Tibial artery (tissue), 4 donors: Measurements from ENCODE around the gene VAC14.
A peak's percentile ranks its signal among the peaks of the same experiment; 100 is the strongest.
"Not testable (repeated sequence)": the region's sequence is repeated elsewhere in the genome, so short reads cannot be mapped to it uniquely, and the experiment has no call there.

Experiments
- DNase-seq, 2 donors: peaks; one replicate each; pipeline ENCODE4 v3.0.0-alpha.2; 2019
- H3K27ac ChIP-seq, 2 donors: fragments of 200-600 bp; sonication (generic) in 1 of 2; 1 replicate in 1 of 2; 2 replicates in 1 of 2; pipeline ENCODE4 v1.5.1; 2018 to 2019; ENCODE audit warnings: mild to moderate bottlenecking in 1 of 2
- H3K27me3 ChIP-seq, 2 donors: fragments of 200-600 bp; sonication (generic) in 1 of 2; one replicate each; pipeline versions ENCODE4 v1.5.1 to v1.6.0; 2016 to 2019
- H3K36me3 ChIP-seq, 3 donors: fragments of 200-600 bp; sonication (generic) in 2 of 3; one replicate each; pipeline ENCODE4 v1.5.1; 2016 to 2019; ENCODE audit warnings: mild to moderate bottlenecking in 2 of 3
- H3K4me1 ChIP-seq, 4 donors: fragments of 200-600 bp; sonication (generic) in 2 of 4; 1 replicate in 3 of 4; 2 replicates in 1 of 4; pipeline ENCODE4 v1.5.1; 2016 to 2019
- H3K4me3 ChIP-seq, 2 donors: fragments of 200-600 bp; sonication (generic) in 1 of 2; 1 replicate in 1 of 2; 2 replicates in 1 of 2; pipeline ENCODE4 v1.5.1; 2018 to 2019; ENCODE audit warnings: mild to moderate bottlenecking in 2 of 2
- H3K9me3 ChIP-seq, 3 donors: fragments of 200-600 bp; sonication (generic) in 1 of 3; one replicate each; pipeline ENCODE4 v1.5.1; 2016 to 2019
- intact Hi-C: fragments of 100-400 bp; cut with DNase I; formaldehyde crosslinking; loops from one replicate; pipeline ENCODE4 v1.15.0; 2023; ENCODE audit warnings: low total_unique reads
- TF ChIP-seq, protein P1 (sequence below), 2 experiments: fragments of 200-600 bp in 1 of 2; fragments of 450-650 bp in 1 of 2; IDR thresholded peaks; one replicate each; pipeline ENCODE4 v1.5.1; 2017 to 2019; ENCODE audit warnings: antibody characterized with exemption in 2 of 2, mild to moderate bottlenecking in 1 of 2, moderate library complexity in 1 of 2

Gene VAC14

DNA sequence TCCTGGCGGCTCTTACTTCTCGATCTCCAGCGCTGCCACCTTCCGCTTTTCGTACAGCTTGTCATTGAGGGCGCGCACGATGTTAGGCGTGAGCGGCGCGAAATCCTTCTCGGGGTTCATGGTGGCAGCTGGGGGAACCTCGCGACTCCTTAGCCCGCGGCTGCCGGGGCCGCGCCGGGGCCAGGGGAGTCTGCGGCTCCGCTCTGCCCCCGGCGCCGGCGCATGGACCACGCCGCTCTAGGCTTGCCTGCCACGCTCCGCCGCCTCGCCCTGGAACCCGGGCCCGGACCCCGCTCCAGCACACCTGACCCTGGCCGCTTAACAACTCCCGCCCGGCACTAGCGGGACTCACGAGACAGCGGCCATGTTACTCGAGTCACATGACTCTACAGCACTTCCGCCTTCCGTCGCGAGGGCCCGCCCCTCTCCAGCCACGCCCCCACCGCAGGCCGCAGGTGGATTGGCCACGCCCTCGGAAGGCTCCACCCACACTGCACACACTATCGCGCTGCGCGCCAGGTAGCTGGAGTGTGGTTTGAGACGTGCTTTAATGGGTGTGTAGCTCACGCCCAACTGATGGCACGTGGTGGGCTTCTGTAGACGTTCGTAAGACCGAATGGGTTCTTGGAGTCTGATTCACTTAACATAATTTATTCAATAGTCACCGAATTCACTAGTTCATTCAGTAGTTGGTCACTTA, at the start of gene VAC14:
Gene VAC14, minus strand, starts transcription at position 378 of the 700 bp plus-strand sequence. Its CDS starts 258 bp downstream, at position 120.
- TF ChIP-seq, protein P1, sequence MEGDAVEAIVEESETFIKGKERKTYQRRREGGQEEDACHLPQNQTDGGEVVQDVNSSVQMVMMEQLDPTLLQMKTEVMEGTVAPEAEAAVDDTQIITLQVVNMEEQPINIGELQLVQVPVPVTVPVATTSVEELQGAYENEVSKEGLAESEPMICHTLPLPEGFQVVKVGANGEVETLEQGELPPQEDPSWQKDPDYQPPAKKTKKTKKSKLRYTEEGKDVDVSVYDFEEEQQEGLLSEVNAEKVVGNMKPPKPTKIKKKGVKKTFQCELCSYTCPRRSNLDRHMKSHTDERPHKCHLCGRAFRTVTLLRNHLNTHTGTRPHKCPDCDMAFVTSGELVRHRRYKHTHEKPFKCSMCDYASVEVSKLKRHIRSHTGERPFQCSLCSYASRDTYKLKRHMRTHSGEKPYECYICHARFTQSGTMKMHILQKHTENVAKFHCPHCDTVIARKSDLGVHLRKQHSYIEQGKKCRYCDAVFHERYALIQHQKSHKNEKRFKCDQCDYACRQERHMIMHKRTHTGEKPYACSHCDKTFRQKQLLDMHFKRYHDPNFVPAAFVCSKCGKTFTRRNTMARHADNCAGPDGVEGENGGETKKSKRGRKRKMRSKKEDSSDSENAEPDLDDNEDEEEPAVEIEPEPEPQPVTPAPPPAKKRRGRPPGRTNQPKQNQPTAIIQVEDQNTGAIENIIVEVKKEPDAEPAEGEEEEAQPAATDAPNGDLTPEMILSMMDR (IDR thresholded peaks at IDR 0.05): no peak
- peak within 1 kb of the TSS; percentile 44 to 70 for H3K27ac ChIP-seq
- H3K27me3 ChIP-seq: no peaks in the 10 kb centered on the region
- intact Hi-C loops: no loop called here
- DNase-seq: peak; percentile 87 to 92
- peaks cover 0 to 8% (median 0%) of the 10 kb centered on the region in 3 donors for H3K36me3 ChIP-seq
- H3K9me3 ChIP-seq: peaks cover 0 to 2% (median 0%) of the 10 kb centered on the region in 3 donors
- peak within 1 kb of the TSS; percentile 74 to 91 for H3K4me3 ChIP-seq
- H3K4me1 ChIP-seq: peaks cover 0 to 18% (median 14%) of the 10 kb centered on the region in 4 donors

DNA sequence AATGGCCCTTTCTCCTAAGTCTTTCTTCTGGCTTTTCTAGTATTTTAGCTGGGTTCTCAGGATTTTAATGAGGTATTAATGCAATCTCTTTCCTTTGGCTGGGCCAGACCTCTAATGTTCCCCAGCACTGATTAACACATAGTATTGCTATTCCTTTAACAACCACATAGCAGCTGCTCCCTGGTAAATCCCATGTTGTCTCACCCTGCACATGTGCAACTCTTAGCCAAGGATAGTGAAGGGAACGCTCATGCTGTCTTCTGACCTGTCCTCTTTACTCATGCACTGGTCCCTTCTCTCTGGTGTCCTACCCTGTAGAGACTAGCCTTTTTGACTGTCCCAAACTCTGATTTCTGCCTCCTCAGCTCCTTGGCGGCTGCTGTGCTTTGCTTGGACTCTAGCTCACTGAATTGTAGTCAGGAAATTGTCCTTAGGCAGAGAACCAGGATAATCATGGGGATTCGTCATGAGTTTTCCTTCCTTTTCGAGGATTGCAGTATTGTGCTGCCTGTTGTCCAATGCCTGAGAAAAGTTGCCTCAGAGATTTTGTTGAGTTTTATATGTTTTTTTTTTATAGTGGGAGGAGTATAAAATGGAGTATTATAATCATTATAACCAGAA, 22.6 kb upstream of the VAC14 start:
- DNase-seq, H3K27me3 ChIP-seq, H3K27ac ChIP-seq, H3K4me1 ChIP-seq, H3K36me3 ChIP-seq, intact Hi-C loops, H3K4me3 ChIP-seq, H3K9me3 ChIP-seq: not testable (repeated sequence)

DNA sequence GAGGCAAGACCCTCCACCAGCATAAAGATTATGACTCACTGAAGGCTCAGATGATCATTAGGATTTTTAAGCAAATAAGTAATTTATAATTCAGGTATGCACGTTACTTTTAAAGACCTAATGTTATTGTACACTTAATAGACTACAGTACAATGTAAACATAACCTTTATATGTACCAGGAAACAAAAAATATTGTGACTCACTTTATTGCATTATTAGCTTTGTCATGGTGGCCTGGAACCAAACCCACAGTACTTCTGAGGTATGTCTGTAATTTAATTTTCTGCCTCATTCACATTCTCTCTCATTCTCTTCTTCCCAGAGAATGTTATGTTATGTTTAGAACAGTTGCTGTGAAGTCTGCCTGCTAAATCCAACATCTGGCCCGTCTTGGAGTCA, 21.8 kb upstream of the VAC14 start:
- H3K4me3 ChIP-seq, H3K27ac ChIP-seq, intact Hi-C loops: not testable (repeated sequence)

DNA sequence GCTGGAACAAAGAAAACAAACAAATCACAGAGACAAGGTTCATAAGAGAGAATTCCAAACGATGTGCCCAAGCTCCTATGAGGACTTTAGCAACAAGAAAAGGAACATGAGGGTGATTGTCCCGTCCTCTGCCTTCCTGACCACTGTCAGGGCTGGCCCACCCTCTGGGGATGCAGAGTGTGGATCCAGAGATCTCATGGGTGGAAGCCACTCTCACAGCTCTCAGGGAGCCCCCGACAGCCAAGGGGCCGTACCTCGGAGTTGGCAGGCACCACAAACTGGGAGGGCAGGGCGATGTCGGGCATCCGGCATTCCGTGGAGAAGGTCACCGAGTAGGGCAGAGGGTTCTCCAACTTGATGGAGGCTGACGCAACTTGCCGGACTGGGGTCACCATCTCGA, 17.1 kb upstream of the VAC14 start:
- H3K36me3 ChIP-seq, intact Hi-C loops, DNase-seq, H3K4me3 ChIP-seq, H3K9me3 ChIP-seq, H3K4me1 ChIP-seq, H3K27ac ChIP-seq, H3K27me3 ChIP-seq: not testable (repeated sequence)

More for the DNA sequence above, 21.8 kb upstream of the VAC14 start:
- not testable (repeated sequence) for H3K4me1 ChIP-seq, H3K27me3 ChIP-seq, DNase-seq, H3K9me3 ChIP-seq, H3K36me3 ChIP-seq

DNA sequence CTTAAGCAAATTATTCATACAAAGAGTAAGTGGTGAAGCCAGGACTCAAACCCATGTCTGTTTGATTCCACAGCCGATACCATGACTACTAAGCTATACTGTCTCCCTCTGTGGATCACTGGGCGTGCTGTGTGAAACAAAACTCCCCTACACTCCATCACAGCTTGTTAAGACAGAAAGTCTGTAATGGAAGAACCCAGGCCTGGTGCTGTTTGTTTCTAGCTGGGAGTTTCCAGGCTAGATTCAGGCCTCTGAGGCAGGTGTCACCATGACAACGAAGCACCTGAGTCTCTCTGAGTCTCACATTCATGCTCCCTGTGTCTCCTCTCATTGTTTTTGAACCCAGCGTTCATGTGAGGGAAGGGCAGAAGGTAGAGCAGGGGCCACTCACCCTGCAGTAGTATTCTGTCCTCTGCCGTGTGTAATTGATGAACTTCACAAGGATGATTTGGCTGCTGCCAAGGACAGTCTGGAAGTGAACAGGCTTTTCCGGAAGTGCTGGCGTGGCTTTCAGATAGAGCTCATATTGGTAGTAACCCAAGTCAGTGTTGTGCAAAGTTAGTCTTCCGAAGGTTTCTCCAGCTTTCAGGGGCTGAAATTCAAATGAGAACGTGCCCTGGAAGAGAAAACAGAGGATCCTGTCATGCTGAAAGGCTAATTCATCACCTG, 8.6 kb upstream of the VAC14 start:
- H3K4me1 ChIP-seq: no peaks in the 10 kb centered on the region
- TF ChIP-seq, protein P1 (IDR thresholded peaks at IDR 0.05): no peak
- no peak overlapping the region for H3K4me3 ChIP-seq
- intact Hi-C loops: no loop called here
- H3K27me3 ChIP-seq: peaks cover 0 to 29% of the 10 kb centered on the region in 2 donors
- no peak overlapping the region for H3K27ac ChIP-seq
- DNase-seq: no peak
- H3K36me3 ChIP-seq: no peaks in the 10 kb centered on the region
- H3K9me3 ChIP-seq: no peaks in the 10 kb centered on the region

DNA sequence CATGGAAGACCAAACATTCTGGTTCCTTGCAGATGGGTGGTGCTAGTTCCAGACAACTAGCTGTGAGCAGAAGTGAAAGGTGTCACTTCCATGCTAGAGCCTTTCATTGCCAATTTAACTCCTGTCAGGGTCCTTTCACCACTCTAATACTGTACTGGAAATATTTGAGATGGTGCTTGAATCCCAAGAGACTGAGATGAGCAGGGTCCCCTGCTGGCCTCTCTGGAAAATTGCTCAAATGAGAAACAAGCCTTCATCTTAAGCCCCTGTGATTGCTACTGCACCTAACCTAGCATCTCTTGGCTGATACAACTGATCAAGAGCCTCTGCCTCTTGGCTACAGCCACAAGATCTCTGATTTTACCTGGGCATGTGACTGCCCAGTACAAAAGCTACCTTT, 7.4 kb upstream of the VAC14 start:
- TF ChIP-seq, protein P1 (IDR thresholded peaks at IDR 0.05): no peak
- intact Hi-C loops: no loop called here

DNA sequence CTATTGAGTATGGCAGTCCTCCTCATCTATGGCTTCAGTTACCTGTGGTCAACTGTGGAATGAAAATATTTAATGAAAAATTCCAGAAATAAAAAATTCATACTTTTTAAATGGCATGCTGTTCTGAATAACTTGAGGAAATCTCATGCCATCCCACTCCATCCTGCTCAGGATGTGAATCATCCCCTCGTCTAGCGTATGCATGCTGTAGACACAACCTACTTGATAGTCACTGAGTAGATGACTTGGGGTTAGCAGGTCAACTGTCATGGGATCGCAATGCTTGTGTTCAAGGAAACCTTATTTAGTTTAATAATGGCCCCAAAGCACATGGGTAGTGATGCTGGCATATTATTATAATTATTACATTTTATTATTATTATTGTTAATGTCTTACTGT, 4.8 kb upstream of the VAC14 start:
- TF ChIP-seq, protein P1 (IDR thresholded peaks at IDR 0.05): no peak
- DNase-seq: no peak
- Histone ChIP-seq H3K27ac (no peak overlapping the region), H3K27me3 (peaks cover 0 to 29% of the 10 kb centered on the region in 2 donors), H3K4me3 (no peak overlapping the region), H3K36me3 (no peaks in the 10 kb centered on the region), H3K9me3 (peaks cover 0 to 2% (median 0%) of the 10 kb centered on the region in 3 donors), H3K4me1 (no peaks in the 10 kb centered on the region)
- intact Hi-C loops: no loop called here

More for the DNA sequence above, 7.4 kb upstream of the VAC14 start:
- no peak for DNase-seq
- peaks cover 0 to 2% (median 0%) of the 10 kb centered on the region in 3 donors for H3K9me3 ChIP-seq
- no peak overlapping the region for H3K4me3 ChIP-seq
- no peak overlapping the region for H3K27ac ChIP-seq
- H3K4me1 ChIP-seq: no peaks in the 10 kb centered on the region
- peaks cover 0 to 29% of the 10 kb centered on the region in 2 donors for H3K27me3 ChIP-seq
- no peaks in the 10 kb centered on the region for H3K36me3 ChIP-seq
